ENCODE data around the gene OR51B2. TPM values are rescaled to one million over a fixed set of nuclear protein-coding genes. Genes with fewer than 3 reads are reported as not detected.
"Not testable (repeated sequence)": the region's sequence is repeated elsewhere in the genome, so short reads cannot be mapped to it uniquely, and the experiment has no call there.

The OR51B2 gene
- total and polyA plus RNA-seq, 9 donors, result 0.27 to 1.7 (median 0.38) TPM; not detected in 4

GRCh38 chr11:5297721-5298323, 26.3 kb downstream of the OR51B2 start:
- Histone ChIP-seq H3K27ac (no peak overlapping the region), H3K9me3 (no peaks in the 10 kb centered on the region), H3K4me1 (ENCODE audit: insufficient read depth) (no peaks in the 10 kb centered on the region), H3K4me3 (no peak overlapping the region), H3K36me3 (no peaks in the 10 kb centered on the region), H3K27me3 (no peaks in the 10 kb centered on the region)
- no peak for TF ChIP-seq EP300 (IDR thresholded peaks at IDR 0.05)
- TF ChIP-seq CTCF (IDR thresholded peaks at IDR 0.05), result no peak
- no peak for TF ChIP-seq POLR2A (IDR thresholded peaks at IDR 0.05)
- DNase-seq, result no peak
- intact Hi-C loops (cut with DNase I), result no loop called here
- WGBS, 3 donors, result 15 to 28% (median 26%) methylated on average over 4 of the region's 4 CpGs

DNA sequence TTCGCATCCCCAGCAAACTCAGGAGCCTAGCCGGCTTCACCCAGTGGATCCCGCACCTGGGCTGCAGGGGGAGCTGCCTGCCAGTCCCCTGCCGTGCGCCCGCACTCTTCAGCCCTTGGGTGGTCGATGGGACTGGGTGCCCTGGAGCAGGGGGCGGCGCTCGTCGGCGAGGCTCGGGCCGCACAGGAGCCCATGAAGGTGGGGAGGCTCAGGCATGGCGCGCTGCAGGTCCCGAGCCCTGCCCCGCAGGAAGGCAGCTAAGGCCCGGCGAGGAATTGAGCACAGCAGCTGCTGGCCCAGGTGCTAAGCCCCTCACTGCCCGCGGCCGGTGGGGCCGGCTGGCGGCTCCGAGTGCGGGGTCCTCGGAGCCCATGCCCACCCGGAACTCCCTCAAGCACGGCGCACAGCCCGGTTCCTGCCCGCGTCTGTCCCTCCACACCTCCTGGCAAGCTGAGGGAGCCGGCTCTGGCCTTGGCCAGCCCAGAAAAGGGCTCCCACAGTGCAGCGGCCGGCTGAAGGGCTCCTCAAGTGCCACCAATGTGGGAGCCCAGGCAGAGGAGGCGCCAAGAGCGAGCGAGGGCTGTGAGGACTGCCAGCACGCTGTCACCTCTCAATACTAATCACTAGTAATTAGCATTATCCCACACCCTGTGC, 29.6 kb downstream of the OR51B2 start:
- intact Hi-C loops (cut with DNase I); H3K36me3 ChIP-seq; DNase-seq; H3K9me3 ChIP-seq; H3K27ac ChIP-seq; H3K4me1 ChIP-seq (ENCODE audit: insufficient read depth); H3K27me3 ChIP-seq; H3K4me3 ChIP-seq: not testable (repeated sequence)
- 94 to 95% (median 95%) methylated on average over 37 to 41 of the region's 41 CpGs for WGBS, 3 donors

GRCh38 chr11:5293028-5293427, 31.1 kb downstream of the OR51B2 start:
- DNase-seq, result no peak
- Histone ChIP-seq H3K4me1 (ENCODE audit: insufficient read depth) (no peaks in the 10 kb centered on the region), H3K4me3 (no peak overlapping the region), H3K27ac (no peak overlapping the region), H3K9me3 (no peaks in the 10 kb centered on the region), H3K27me3 (no peaks in the 10 kb centered on the region), H3K36me3 (no peaks in the 10 kb centered on the region)
- WGBS, 3 donors, result 95 to 96% (median 96%) methylated on average over 8 of the region's 8 CpGs
- intact Hi-C loops (cut with DNase I), result no loop called here
- no peak for TF ChIP-seq POLR2A (IDR thresholded peaks at IDR 0.05)
- no peak for TF ChIP-seq CTCF (IDR thresholded peaks at IDR 0.05)
- no peak for TF ChIP-seq EP300 (IDR thresholded peaks at IDR 0.05)

DNA sequence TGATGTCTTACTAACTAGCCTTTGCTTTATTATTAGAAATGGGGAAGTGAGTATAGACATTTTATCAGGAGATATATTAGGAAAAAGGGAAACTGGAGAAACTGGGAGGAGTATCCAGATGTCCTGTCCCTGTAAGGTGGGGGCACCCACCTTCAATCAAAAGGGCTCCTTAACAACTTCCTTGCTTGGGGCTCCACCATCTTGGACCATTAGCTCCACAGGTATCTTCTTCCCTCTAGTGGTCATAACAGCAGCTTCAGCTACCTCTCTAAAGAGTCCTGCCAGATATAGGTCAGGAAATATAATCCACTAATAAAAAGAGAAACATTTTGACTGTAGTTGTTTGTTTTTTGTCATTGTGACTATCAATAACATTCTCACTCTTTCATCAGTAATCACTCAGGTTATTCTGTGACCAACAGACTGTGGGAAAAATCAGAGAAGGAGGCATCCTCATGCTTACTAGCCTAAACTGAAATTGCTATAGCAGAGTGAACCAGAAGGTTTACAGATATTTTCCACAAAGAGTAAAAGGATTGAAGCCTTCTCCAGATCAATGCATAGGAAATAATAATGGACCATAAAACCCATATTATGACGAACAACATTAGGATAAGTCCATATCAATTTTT, 32.8 kb downstream of the OR51B2 start:
- Histone ChIP-seq H3K4me3 (no peak overlapping the region), H3K27me3 (no peaks in the 10 kb centered on the region), H3K36me3 (no peaks in the 10 kb centered on the region), H3K4me1 (ENCODE audit: insufficient read depth) (no peaks in the 10 kb centered on the region), H3K27ac (no peak overlapping the region), H3K9me3 (no peaks in the 10 kb centered on the region)
- intact Hi-C loops (cut with DNase I), result no loop called here
- no peak for DNase-seq
- TF ChIP-seq POLR2A (IDR thresholded peaks at IDR 0.05) (no peak), EP300 (IDR thresholded peaks at IDR 0.05) (no peak), CTCF (IDR thresholded peaks at IDR 0.05) (no peak)
- WGBS, 3 donors, result 86 to 93% (median 87%) methylated on average over 1 of the region's 1 CpG

- H3K27me3 ChIP-seq, result no peaks in the 10 kb centered on the region
- no peak overlapping the region for H3K4me3 ChIP-seq
- no peaks in the 10 kb centered on the region for H3K4me1 ChIP-seq (ENCODE audit: insufficient read depth)
- 95 to 97% (median 97%) methylated on average over 1 of the region's 1 CpG for WGBS, 3 donors
- DNase-seq, result no peak
- TF ChIP-seq EP300 (IDR thresholded peaks at IDR 0.05), result no peak
- TF ChIP-seq CTCF (IDR thresholded peaks at IDR 0.05), result no peak
- no peak for TF ChIP-seq POLR2A (IDR thresholded peaks at IDR 0.05)
- intact Hi-C loops (cut with DNase I), result no loop called here
- no peak overlapping the region for H3K27ac ChIP-seq
- H3K36me3 ChIP-seq, result no peaks in the 10 kb centered on the region
- no peaks in the 10 kb centered on the region for H3K9me3 ChIP-seq
Observed at GRCh38 chr11:5290106-5290505, 34.0 kb downstream of the OR51B2 start.

All from ovary (tissue), 9 donors.